ENCODE results near the gene RGL2.
"Not testable (repeated sequence)": the region's sequence is repeated elsewhere in the genome, so short reads cannot be mapped to it uniquely, and the experiment has no call there.

The RGL2 gene

DNA sequence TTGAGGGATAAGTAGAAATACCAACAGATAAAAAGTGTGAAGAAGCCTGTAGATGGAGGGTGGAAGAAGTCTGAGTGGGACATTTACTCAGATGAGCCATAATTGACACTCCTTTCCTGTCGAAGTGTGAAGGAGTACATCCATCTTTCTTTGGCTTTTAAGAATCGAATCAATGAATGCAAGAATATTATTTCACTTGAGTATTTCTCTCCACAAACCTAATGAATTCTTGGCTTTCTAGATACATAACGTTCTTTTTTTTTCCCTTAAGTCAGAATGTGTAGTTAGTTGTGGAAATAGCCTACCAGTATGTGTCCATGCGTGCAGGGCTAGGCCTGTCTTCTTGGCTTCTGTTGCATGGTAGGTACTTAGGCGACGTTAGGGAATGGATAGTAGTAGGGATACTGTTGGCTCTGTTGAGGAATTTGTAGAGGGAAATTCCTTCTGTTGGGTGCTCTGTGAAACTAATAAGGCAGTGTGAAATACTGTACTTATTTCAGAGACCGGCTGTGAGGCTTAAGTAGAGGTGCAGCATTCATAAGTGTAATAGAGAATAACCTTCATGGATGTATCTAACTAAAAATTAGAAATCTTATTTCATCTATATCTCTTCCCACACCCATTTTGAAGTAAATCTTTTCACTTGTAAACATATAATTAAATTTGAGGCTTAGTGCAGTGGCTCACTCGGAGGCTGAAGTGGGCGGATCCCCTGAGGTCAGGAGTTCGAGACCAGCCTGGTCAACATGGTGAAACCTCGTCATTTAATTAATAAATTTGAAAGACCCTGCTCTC lies 25.4 kb downstream of the RGL2 start:
- DNase-seq: no peak

DNA sequence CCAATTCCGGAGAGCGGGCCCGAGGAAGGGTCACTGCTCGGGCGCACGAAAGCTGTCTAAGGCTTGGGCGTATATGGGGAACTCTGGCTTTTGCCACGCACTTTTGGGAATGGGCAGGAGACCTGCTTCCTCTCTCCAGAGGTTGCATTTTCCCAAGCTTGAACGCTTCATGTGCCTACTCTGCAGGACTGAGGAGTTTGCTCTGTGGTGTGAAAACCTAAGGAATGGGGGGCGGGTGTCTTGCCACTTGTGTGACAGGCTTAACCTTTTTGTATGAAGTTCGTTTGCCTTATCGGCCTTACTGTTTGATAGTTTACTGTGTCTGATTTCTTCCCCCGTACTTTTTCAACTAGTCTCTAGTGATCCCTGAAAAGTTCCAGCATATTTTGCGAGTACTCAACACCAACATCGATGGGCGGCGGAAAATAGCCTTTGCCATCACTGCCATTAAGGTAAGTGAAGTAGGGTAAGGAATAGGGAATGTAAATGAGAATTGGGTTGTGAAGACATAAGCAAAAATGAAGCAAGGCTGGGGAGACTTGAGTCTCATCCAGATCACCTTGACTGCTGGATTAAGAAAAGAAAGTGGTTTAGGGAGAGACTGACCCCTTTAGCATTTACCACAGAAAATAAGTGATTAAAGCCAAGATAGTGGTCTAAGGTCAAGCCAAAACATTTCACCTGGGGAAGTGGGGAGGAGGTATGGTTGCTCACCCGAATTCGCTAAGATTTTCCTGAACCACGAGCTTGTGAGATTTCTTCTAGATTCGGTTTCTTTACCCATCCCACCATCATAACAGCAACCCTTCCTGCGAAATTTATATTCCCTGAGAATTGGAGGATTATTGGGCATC lies 26.2 kb downstream of the RGL2 start:
- DNase-seq: no peak

DNA sequence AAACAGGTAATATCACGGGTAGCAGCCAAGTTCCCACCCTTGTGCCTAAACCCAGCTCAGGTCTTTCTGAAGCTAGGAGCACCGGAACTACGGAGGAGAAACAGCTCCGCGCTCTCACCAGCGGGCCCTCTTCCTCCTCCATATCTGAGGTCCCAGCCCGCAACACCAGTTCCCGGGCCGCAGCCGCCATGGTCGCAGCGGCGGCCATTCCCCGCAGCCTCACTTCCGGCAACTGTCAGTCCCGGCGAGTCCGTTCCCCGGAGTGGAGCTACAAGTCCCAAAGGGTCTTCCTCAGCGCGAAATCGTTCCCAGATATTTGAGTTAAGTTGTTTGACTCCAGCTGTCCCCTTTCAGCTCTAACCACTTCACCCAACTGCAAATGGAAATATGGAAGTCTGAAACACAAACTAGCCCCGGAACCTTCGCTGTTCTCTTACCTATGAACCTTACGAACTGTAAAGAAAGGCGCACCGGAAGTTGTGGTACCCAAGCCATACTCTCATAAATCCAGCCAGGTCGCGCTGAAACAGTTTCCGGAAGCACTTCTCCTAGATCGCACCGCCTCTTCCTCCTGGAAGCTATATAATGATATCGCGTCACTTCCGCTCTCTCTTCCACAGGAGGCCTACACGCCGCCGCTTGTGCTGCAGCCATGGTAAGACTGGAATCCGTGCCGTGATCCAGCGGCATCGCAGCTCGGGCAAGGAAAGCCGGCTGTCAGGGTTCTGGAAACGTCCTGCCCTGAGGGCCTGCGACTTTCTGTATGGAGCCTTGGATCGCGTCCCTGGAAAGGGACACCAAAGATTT lies 27.1 kb downstream of the RGL2 start, which contains the start of the genes RPS18 and VPS52:
Gene RPS18 (plus strand): TSS at position 608 of the 807 bp plus-strand sequence. CDS start 45 bp downstream, at position 653.
Gene VPS52 (minus strand): TSS at position 409 of the 807 bp plus-strand sequence. CDS start 201 bp downstream, at position 208.
- peak; percentile 75 for DNase-seq

DNA sequence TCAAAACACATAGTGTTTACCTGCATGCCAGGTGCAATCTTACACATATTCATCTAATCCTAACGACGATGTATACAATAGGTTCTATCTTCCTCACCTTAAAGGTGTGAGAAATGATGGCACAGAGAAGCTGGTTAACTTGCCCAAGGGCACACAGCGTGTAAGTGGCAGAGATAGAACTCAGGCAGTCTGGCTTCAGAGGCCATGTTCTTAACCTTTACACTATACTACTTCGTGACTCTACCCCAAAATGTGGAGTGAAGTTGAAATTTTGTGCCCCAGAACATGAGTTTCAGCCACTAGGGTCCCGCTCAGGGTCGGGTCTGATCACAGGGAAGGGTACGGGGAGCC lies 27.6 kb downstream of the RGL2 start:
- no peak for DNase-seq

DNA sequence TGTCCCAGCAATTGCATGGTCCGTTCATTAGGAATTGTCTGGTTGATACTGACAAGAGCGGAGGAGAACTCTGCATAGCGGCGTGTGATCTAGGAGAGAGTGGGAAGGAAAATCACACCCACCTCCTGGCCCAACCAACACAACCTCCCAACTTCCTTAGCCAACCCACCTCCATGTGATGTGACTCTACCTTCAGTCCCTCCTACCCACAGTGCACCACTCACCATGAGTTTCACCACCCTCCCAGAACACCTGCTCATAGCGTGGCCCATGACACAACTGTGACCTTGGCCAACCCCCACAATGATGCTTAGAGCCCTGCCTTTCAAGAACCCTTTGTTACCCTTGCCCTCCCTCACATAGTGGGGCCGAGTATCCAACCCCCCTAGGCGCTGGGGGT lies 34.7 kb downstream of the RGL2 start:
- DNase-seq: no peak

DNA sequence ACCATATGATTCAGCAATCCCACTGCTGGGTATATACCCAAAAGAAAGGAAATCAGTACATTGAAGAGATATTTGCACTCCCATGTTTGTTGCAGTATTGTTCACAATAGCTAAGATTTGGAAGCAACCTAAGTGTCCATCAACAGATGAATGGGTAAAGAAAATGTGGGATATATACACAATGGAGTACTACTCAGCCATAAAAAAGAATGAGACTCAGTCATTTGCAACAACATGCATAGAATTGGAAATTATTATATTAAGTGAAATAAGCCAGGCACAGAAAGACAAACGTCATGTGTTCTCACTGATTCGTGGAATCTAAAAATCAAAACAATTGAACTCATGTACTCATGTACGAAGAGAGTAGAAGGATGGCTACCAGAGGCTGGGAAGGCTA lies 36.3 kb downstream of the RGL2 start:
- DNase-seq: not testable (repeated sequence)

DNA sequence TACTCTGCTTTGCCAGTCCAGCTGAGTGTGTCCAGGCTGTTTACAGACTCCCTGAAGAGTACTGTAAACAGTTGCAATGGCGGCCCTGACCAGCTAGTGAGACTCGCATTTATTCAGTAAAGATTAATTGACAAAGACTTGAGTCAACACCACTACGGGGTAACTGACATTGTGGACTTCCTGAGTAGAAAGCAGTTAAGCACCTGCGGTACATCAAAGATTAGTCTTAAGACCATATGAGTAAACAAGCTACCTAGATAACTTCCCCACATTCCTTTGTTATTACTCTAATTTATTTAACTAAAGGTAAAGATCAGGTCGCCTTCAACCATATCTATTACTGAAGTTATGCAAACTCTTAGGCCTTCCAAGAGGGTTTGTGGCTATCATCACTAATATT lies 39.7 kb downstream of the RGL2 start:
- no peak for DNase-seq

DNA sequence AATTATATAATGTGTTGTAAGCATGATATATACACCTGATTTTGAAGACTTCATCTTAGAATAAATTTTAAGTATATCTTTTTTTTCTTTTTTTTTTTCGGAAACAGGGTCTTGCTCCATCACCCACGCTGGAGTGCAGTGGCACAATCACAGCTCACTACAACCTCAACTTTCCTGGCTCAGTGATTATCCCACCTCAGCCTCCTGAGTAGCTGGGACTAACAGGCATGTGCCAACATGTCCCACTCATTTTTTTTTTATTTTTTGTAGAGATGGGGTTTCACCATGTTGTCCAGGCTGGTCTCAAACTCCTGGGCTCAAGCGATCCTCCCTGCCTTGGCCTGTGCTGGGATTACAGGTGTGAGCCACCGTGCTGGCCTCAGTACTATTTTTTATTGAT lies 44.2 kb downstream of the RGL2 start:
- no peak for DNase-seq

DNA sequence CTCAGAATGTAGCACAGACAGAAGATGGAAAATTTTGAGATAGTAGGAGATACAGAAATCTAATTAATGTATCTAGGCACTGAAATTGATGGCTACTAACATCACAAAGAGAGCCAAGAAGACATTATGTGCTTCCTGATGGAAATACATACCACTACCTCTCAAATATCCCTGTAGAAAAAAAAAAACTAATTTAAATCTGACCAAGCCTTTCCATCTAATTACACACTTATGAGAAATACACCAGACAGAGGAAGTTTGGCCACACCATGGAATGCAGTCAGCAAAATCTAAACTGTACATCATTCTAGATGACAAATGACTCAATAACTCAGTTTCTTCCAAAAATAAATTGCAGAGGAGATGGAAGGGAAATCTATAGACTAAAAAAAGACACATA lies 46.0 kb downstream of the RGL2 start:
- DNase-seq: no peak

DNA sequence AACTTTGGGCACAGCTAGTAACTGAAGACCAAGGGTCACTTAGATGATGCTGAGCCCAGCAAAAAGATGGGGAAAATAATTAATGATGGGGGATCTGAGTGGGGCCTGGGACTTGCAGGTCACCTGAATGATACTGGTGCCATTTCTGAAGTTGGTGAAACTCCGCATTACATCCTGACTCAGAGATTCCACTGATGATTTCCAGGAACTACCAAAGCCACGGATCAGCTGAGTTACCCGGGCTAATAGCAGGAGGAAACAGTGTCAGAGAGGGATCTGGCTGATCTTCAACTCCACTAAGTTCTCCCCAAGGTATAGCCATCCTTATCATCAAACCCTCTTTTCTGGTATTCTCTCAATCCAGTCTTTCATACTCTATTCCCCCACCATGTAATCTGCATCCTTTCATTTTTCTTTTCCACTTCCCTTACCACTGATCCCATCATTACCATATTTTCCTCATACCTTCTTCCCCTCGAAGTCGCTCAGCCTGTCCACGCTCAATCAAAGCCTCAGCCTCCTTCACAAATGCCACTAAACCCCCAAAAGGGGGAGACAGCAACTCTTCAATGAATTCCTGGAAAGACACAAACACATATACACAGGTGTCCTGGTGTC lies 47.2 kb downstream of the RGL2 start:
- no peak for DNase-seq

DNA sequence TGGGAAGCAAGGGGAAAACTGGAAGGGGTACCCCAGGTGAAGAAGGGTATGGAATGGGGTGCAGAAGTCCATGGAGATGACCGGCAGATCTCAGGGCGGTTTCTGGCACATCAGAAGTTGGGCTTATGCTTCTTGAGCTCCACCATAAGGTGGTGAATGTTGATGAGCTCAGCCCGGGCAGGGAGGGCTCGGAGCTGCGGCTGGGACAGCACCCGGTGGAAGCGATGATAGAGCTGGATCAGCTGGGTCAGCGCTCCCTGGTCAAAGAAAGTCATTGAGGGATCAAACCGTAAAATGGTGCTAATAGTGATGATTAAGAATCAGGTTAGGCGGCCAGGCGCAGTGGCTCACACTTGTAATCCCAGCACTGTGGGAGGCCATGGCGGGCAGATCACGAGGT lies 48.0 kb downstream of the RGL2 start:
- DNase-seq: no peak

DNA sequence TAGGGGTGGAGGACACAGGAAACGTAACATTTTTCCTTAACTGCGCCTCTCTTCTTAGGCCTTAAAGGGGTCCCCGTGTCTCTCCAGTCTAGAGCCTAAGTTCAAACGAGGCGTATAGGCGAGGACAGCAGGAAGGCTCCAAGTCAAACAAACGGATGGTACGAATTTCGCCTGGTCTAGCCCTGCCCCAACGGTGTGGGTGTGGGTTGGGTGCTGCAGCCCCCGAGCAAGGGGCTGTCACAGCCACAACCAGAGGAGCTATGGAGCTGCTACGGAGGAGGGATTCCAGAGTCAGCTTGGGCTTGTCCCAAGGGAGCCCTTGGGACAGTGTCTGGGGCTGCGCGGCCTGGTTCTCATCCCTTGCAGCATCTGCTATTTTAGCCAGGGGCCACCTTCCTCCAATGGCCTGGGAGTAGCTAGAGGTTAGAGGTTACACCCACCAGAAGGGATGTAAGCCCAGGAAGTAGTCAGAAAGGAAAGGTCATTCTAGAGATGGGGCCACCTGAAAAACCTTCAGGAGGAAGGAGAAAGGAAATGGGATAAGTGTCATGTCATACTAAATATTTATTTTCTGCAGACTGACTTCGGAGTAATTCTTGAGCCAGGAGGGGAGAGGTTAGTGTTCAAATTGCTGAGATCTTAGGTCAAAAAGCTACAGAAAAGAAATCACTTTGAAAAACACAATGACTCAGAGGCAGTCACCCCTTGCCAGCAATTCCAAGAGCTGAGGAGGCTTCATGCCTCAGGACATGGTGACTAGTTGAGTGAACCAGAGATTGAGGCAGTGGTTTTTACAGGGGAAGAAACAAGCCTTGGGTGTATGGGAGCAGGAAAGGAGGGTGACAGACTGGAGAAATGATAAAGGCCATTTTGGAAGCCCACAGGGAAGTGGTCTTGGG lies 48.8 kb downstream of the RGL2 start:
- no peak for DNase-seq

DNA sequence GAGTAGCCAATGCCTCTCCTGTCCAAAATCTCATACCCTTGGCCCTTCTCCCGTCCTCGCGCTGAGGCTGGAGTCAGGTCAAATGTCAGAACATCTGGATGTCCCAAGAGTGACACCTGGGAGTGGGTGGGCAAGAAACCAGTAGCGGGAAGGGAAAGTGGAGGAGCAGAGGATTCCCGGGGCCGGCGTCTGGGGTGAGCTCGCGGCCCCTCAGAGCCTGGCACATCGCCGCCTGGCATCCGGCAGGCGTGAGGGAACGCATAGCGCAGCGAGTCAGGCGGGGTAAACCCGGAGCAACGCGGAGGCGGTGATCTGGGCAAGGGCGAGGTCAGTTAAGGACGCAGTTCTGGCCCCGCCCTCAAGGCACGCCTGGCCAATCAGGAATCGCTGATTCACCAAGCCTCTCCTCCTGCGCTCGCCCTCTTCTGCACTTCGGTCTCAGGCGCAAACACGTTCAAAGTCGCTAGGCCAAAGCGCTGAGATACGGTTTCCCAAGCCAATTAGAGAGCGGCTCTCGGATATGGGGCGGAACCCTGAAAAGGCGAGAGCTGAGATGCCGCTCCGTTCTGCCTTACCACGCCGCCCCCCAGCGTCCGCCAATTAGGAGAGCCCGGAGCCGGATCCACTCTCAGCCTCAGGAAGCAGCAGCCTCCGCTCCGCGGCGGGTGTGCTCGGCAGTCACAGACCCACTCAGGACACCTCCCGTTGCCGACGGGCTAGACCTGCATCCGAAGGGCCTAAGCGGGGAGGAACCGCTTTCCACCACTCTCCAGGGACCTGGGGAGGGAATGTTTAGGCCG lies 49.6 kb downstream of the RGL2 start:
- peak; percentile 83 for DNase-seq

DNA sequence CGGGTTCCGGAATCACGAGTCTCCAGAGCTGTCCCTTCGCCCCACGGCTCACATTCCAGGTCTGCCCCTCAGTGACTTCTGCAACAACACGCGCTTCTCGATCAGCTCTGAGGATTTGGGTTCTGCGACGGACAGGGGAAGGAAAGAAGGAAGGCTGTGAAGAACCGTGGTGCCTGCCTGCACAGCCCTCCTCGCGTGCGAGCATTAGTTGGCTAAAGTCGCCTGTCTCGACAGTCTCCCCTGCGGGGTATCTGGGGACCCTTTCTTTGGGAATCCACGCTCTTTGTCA lies 50.2 kb downstream of the RGL2 start:
- no peak for DNase-seq

DNA sequence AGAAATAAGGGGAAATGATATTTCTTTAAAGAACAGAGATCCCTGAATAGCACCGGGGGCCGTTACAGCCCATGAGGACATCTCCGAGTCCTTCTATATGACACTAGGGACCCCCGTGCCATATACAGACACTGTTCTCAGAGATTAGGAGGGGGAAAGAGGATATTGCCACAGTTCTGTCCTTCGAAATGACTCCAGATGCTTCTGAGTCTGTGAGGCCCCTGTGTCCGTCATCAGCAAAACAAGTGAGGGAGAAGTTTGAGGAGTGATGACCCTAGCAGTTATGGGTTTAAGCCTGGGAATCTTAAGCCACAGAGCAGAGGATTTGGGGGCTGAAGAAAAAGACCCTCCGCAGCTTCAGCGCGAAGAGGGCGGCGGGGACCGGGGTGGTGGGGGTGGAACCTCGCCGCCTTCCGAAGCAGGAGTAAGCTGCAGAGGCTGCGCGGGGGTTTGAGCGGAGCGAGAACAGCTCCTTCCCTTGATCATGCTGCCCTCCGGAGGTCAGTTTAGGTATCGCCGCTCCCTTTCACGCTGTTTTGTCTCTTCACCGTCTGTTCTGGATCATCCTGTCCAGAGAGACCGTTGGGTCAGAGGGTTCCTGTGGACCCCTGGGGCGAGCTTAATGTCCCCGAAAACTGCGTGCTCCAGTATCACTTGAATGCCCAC lies 50.6 kb downstream of the RGL2 start:
- DNase-seq: peak; percentile 39

DNA sequence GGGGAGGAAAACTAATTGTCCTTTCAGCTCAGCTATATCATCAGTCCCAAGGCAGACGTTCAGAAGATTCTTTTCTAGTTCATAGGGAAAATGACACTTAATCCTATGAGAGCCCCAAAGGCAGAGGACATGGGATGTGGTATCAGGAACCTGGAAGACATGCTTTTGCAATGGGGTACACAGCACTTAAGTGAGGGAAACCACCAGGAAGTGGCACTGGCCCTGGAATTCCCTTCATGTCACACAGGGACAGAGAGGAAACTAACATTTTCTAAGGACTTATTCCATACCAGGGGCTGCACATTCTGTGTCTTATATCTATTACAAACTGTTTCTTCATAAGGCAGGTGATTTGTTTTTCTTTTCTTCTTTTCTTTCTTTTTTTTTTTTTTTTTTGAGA lies 55.3 kb downstream of the RGL2 start:
- DNase-seq: no peak

DNA sequence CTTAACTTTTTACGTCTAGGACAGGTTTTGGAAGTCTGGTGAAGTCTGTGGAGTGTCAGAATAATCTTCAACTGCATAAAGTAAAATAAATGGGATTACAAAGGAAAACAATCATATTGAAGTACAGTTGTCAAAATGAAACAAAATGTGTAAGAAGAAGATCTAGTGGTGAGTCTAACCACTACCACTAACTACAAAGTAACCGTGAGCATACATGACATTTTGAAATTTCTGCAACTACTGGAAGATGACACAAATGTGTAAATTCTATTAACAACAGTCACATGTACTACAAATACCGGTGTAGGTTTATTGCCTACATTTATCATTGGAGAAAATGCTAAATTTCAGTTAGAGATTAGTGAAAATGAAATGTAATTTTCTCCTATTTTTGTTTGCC lies 56.8 kb downstream of the RGL2 start:
- no peak for DNase-seq
